ENCODE results near the gene PRM1. TPM values are rescaled to one million over a fixed set of nuclear protein-coding genes. Genes with fewer than 3 reads are reported as not detected.

PRM1 gene
- total RNA-seq, 1 donor from 2014 or later: not detected

GRCh38 chr16:11256661-11257130 is 24.4 kb downstream of the PRM1 start:
- no peak for TF ChIP-seq CTCF (conservative IDR thresholded peaks at IDR 0.05)
- Mint-ChIP-seq H3K4me3 (peak overlapping the region; percentile 99), H3K36me3 (ENCODE audit: low read depth) (no peaks in the 10 kb centered on the region), H3K4me1 (peaks cover 6% of the 10 kb centered on the region), H3K27ac (ENCODE audit: unreplicated experiment) (peak overlapping the region; percentile 93), H3K9me3 (no peaks in the 10 kb centered on the region), H3K27me3 (ENCODE audit: low read depth) (peaks cover 35% of the 10 kb centered on the region)
- no peak for DNase-seq (ENCODE audit: low read depth, low spot score)

- H3K4me1 Mint-ChIP-seq: peaks cover 6% of the 10 kb centered on the region
- peak within 1 kb of the TSS; percentile 93 for H3K27ac Mint-ChIP-seq (ENCODE audit: unreplicated experiment)
- no peaks in the 10 kb centered on the region for H3K36me3 Mint-ChIP-seq (ENCODE audit: low read depth)
- no peaks in the 10 kb centered on the region for H3K9me3 Mint-ChIP-seq
- peak; percentile 94 for TF ChIP-seq CTCF (conservative IDR thresholded peaks at IDR 0.05)
- H3K27me3 Mint-ChIP-seq (ENCODE audit: low read depth): peaks cover 35% of the 10 kb centered on the region
- DNase-seq (ENCODE audit: low read depth, low spot score): peak; percentile 82
- H3K4me3 Mint-ChIP-seq: peak within 1 kb of the TSS; percentile 99
These were observed 25.1 kb downstream of the PRM1 start, which contains the start of gene SOCS1 for GRCh38 chr16:11255737-11256660. TSS of gene SOCS1 (minus strand) at chr16:11256204. CDS start at chr16:11255478, 726 bp downstream.

DNA sequence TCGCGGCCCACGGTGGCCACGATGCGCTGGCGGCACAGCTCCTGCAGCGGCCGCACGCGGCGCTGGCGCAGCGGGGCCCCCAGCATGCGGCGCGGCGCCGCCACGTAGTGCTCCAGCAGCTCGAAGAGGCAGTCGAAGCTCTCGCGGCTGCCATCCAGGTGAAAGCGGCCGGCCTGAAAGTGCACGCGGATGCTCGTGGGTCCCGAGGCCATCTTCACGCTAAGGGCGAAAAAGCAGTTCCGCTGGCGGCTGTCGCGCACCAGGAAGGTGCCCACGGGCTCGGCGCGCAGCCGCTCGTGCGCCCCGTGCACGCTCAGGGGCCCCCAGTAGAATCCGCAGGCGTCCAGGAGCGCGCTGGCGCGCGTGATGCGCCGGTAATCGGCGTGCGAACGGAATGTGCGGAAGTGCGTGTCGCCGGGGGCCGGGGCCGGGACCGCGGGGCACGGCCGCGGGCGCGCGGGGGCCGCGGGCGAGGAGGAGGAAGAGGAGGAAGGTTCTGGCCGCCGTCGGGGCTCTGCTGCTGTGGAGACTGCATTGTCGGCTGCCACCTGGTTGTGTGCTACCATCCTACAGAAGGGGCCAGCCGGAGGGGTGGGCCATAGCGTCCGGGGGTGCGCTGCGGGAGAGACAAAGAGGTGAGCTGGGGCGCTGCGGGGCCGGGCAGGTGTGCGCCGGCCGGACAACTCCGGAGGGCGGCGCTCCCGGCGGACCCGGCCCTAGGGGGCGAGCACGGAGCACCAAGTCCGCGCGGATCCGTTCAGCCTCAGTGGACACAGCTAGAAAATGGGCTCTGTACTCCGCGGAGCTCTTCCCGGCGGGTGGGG is 26.0 kb downstream of the PRM1 start:
- no peak overlapping the region for H3K27ac Mint-ChIP-seq (ENCODE audit: unreplicated experiment)
- peaks cover 35% of the 10 kb centered on the region for H3K27me3 Mint-ChIP-seq (ENCODE audit: low read depth)
- peak; percentile 28 for DNase-seq (ENCODE audit: low read depth, low spot score)

GRCh38 chr16:11253995-11254912 is 26.9 kb downstream of the PRM1 start:
- no peak for DNase-seq (ENCODE audit: low read depth, low spot score)

More for the DNA sequence above, 26.0 kb downstream of the PRM1 start:
- Mint-ChIP-seq H3K9me3 (no peaks in the 10 kb centered on the region), H3K4me3 (peak overlapping the region; percentile 76), H3K36me3 (ENCODE audit: low read depth) (no peaks in the 10 kb centered on the region), H3K4me1 (peaks cover 6% of the 10 kb centered on the region)
- peak; percentile 38 for TF ChIP-seq CTCF (conservative IDR thresholded peaks at IDR 0.05)

More at GRCh38 chr16:11253995-11254912, 26.9 kb downstream of the PRM1 start:
- Mint-ChIP-seq H3K27me3 (ENCODE audit: low read depth) (peaks cover 35% of the 10 kb centered on the region), H3K4me1 (peaks cover 6% of the 10 kb centered on the region), H3K9me3 (no peaks in the 10 kb centered on the region), H3K4me3 (peak overlapping the region; percentile 76), H3K36me3 (ENCODE audit: low read depth) (no peaks in the 10 kb centered on the region), H3K27ac (ENCODE audit: unreplicated experiment) (no peak overlapping the region)
- TF ChIP-seq CTCF (conservative IDR thresholded peaks at IDR 0.05): no peak

Data from neural crest cell (in vitro differentiated cells).